HepG2 (cell line): ENCODE measurements around the gene TUBA4A. TPM values are rescaled to one million over a fixed set of nuclear protein-coding genes. Genes with fewer than 3 reads are reported as not detected.

ENCODE experiments used
- ARNT2 ChIP-seq: sonication (generic); formaldehyde crosslinking; IDR thresholded peaks from 2 replicates; pipeline ENCODE4 v1.8.0; 2022; ENCODE audit warnings: mild to moderate bottlenecking, low read depth, missing genetic modification reagents, moderate library complexity
- CBX1 ChIP-seq: IDR thresholded peaks from one replicate; pipeline ENCODE4 v1.6.1; 2016; ENCODE audit warnings: antibody characterized with exemption, low read depth
- CBX5 ChIP-seq: sonication (generic); formaldehyde crosslinking; IDR thresholded peaks from 2 replicates; pipeline ENCODE4 v1.4.0; 2020; ENCODE audit warnings: missing genetic modification reagents, borderline replicate concordance
- CREM ChIP-seq, 2 experiments: sonication (generic) in 1 of 2; formaldehyde crosslinking in 1 of 2; IDR thresholded peaks; 2 replicates each; pipeline versions ENCODE4 v1.4.0 to v1.6.1; 2016 to 2020; ENCODE audit warnings: antibody characterized with exemption in 1 of 2, mild to moderate bottlenecking in 1 of 2, missing genetic modification reagents in 1 of 2
- DRAP1 ChIP-seq: IDR thresholded peaks from 2 replicates; pipeline ENCODE4 v1.6.1; 2016; ENCODE audit warnings: missing genetic modification reagents, missing compliant biosample characterization
- ISL2 ChIP-seq: sonication (generic); formaldehyde crosslinking; IDR thresholded peaks from 2 replicates; pipeline ENCODE4 v1.5.0; 2020; ENCODE audit warnings: missing genetic modification reagents
- JUN ChIP-seq: sonication (generic); formaldehyde crosslinking; IDR thresholded peaks from 2 replicates; pipeline ENCODE4 v1.4.0; 2020; ENCODE audit warnings: mild to moderate bottlenecking, missing genetic modification reagents
- MLX ChIP-seq: IDR thresholded peaks from 2 replicates; pipeline ENCODE4 v1.6.1; 2016
- NFE2 ChIP-seq: sonication (generic); formaldehyde crosslinking; IDR thresholded peaks from 2 replicates; pipeline ENCODE4 v1.4.0; 2020; ENCODE audit warnings: missing genetic modification reagents
- PAWR ChIP-seq: sonication (generic); formaldehyde crosslinking; IDR thresholded peaks from 2 replicates; pipeline ENCODE4 v1.4.0; 2020; ENCODE audit warnings: missing genetic modification reagents, mild to moderate bottlenecking, borderline replicate concordance
- PCBP1 ChIP-seq: fragments of 200-400 bp; formaldehyde crosslinking; IDR thresholded peaks from 2 replicates; pipeline ENCODE4 v1.6.1; 2017; ENCODE audit warnings: mild to moderate bottlenecking, low read depth, low read length, borderline replicate concordance
- SP1 ChIP-seq, 2 experiments: fragments of 450-650 bp in 1 of 2; sonication (generic) in 1 of 2; formaldehyde crosslinking in 1 of 2; IDR thresholded peaks; 2 replicates each; pipeline versions ENCODE4 v1.4.0 to v1.6.1; 2016 to 2020; ENCODE audit warnings: missing genetic modification reagents in 1 of 2
- SP140L ChIP-seq: sonication (generic); formaldehyde crosslinking; IDR thresholded peaks from 2 replicates; pipeline ENCODE4 v1.4.0; 2020; ENCODE audit warnings: missing genetic modification reagents, borderline replicate concordance
- SRSF1 ChIP-seq: fragments of 200-400 bp; formaldehyde crosslinking; optimal IDR thresholded peaks from 2 replicates; pipeline ENCODE3; 2017; ENCODE audit warnings: mild to moderate bottlenecking, low read depth, low read length, moderate library complexity
- ZBTB42 ChIP-seq: sonication (generic); formaldehyde crosslinking; IDR thresholded peaks from 2 replicates; pipeline ENCODE4 v1.5.0; 2020; ENCODE audit warnings: mild to moderate bottlenecking, missing genetic modification reagents
- ZBTB8A ChIP-seq: sonication (generic); formaldehyde crosslinking; IDR thresholded peaks from 2 replicates; pipeline ENCODE4 v1.4.0; 2020; ENCODE audit warnings: mild to moderate bottlenecking, low read depth, missing genetic modification reagents, borderline replicate concordance
- ZNF10 ChIP-seq: sonication (generic); formaldehyde crosslinking; IDR thresholded peaks from 2 replicates; pipeline ENCODE4 v1.4.0; 2020; ENCODE audit warnings: mild to moderate bottlenecking, low read depth, missing genetic modification reagents, borderline replicate concordance
- ZNF263 ChIP-seq: sonication (generic); formaldehyde crosslinking; IDR thresholded peaks from 2 replicates; pipeline ENCODE4 v1.4.0; 2020; ENCODE audit warnings: missing genetic modification reagents
- ZNF354B ChIP-seq: sonication (generic); formaldehyde crosslinking; IDR thresholded peaks from 2 replicates; pipeline ENCODE4 v1.8.0; 2022; ENCODE audit warnings: mild to moderate bottlenecking, missing genetic modification reagents
- ZNF564 ChIP-seq: sonication (generic); formaldehyde crosslinking; IDR thresholded peaks from 2 replicates; pipeline ENCODE4 v1.8.1; 2023; ENCODE audit warnings: mild to moderate bottlenecking, missing genetic modification reagents
- ZNF570 ChIP-seq: sonication (generic); formaldehyde crosslinking; IDR thresholded peaks from 2 replicates; pipeline ENCODE4 v1.4.0; 2020; ENCODE audit warnings: mild to moderate bottlenecking, missing genetic modification reagents, borderline replicate concordance
- ZNF589 ChIP-seq: sonication (generic); formaldehyde crosslinking; conservative IDR thresholded peaks from 2 replicates; pipeline ENCODE4 v1.8.0; 2022; ENCODE audit warnings: mild to moderate bottlenecking, moderate library complexity, missing genetic modification reagents
- ZNF879 ChIP-seq: sonication (generic); formaldehyde crosslinking; IDR thresholded peaks from 2 replicates; pipeline ENCODE4 v1.8.1; 2023; ENCODE audit warnings: missing genetic modification reagents
- polyA plus RNA-seq, 8 experiments: library from polyadenylated mRNA; depleted of rRNA in 3 of 8; stranded (reverse) in 7 of 8; unstranded in 1 of 8; fragments of >200 nt; fragmentation: Illumina TruSeq in 4 of 8; extraction: Trizol in 4 of 8; gene quantifications; 2 replicates each; pipeline versions ENCODE4 v1.2.1 to v1.2.3, GENCODE V29; 2011 to 2016; ENCODE audit warnings: low read depth in 4 of 8, missing spikeins in 1 of 8, mixed read lengths in 1 of 8; ENCODE audit not compliant: insufficient read depth in 1 of 8
- total RNA-seq, 5 experiments: library from RNA; depleted of rRNA; stranded (reverse); fragments of >200 nt; fragmentation: Illumina TruSeq; extraction: Trizol; gene quantifications; 2 replicates each; pipeline ENCODE4 v1.2.3, GENCODE V29; 2016; ENCODE audit warnings: low read depth in 1 of 5
- TF ChIP-seq, protein P1 (sequence below): sonication (generic); formaldehyde crosslinking; IDR thresholded peaks from 2 replicates; pipeline ENCODE4 v1.8.0; 2022; ENCODE audit warnings: missing genetic modification reagents, mild to moderate bottlenecking, inconsistent platforms, borderline replicate concordance
- TF ChIP-seq, protein P2 (sequence below): IDR thresholded peaks from 2 replicates; pipeline ENCODE4 v1.6.1; 2016

The TUBA4A gene
- total and polyA plus RNA-seq, 2 of the 13 experiments (the other 11 are each of a cell fraction or from before 2014, with no cell fraction given): 1.3 to 12.7 TPM

DNA sequence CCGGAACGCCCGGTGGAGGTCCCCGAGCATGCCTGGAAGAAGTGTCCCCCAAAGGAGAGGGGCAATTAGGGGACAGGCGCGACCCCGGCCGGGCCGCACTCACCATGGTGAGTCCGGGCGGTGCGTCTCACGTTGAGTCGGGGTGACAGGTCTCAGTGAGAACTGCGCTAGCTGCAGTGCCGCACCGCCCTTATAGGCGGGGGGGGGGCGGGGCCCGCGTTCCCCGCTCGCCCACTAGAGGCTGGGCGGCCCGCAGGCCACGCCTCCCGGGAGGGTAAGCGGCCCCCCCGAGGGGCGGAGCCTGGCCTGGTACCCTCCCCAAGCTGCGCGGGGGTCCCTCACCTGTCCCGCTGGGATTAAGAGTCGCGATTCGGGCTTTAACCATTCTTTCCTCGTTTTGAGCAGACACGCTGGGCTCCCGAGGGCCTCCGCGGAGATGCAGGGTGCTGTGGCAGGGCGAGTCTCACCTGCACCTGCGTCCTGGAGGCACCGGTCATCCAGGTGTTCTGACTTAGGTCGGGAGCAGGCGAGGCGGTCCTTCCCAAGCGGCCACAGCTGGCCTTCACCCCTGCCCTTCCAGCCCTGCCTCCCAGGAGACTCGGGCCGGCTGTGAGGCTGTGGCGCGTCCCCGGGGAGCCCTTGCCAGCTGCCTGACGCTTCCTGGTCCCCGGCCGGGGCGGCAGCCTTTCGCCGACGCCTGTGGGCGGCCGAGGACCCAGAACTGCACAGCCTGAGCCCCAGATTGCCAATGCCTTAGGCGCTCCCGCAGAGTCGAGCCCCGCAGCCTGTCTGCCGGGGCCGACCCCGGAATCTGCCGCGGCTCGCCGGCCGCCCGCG is at the start of gene TUBA4A (continued):
- TF ChIP-seq, protein P1, sequence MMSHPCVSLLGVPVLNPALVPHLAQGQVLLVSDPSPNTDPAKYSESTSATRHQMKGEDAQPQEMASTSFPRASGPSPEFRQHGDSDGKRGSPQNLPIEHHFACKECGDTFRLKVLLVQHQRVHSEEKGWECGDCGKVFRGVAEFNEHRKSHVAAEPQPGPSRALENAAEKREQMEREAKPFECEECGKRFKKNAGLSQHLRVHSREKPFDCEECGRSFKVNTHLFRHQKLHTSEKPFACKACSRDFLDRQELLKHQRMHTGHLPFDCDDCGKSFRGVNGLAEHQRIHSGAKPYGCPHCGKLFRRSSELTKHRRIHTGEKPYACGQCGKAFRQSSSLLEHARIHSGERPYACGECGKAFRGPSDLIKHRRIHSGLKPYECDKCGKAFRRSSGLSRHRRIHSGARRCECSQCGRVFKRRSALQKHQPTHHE (CRISPR knock-in tag): no peak
- TF ChIP-seq CBX1: no peak
- no peak for TF ChIP-seq SP1 (IDR thresholded peaks at IDR 0.05)
- peak; percentile 89 for TF ChIP-seq SP1 (CRISPR knock-in tag; IDR thresholded peaks at IDR 0.05)
- TF ChIP-seq ISL2 (CRISPR knock-in tag): no peak; the same call in 1 of the 2 replicates
- TF ChIP-seq CBX5 (CRISPR knock-in tag): 0 out of 2 replicates have a peak, but pooled peaks have one; percentile 17
- TF ChIP-seq ZNF354B (CRISPR knock-in tag): no peak
- TF ChIP-seq NFE2 (CRISPR knock-in tag): no peak
- TF ChIP-seq CREM (IDR thresholded peaks at IDR 0.05): no peak
- TF ChIP-seq CREM (CRISPR knock-in tag; IDR thresholded peaks at IDR 0.05): no peak
- peak; percentile 78 for TF ChIP-seq SRSF1
- TF ChIP-seq, protein P2, sequence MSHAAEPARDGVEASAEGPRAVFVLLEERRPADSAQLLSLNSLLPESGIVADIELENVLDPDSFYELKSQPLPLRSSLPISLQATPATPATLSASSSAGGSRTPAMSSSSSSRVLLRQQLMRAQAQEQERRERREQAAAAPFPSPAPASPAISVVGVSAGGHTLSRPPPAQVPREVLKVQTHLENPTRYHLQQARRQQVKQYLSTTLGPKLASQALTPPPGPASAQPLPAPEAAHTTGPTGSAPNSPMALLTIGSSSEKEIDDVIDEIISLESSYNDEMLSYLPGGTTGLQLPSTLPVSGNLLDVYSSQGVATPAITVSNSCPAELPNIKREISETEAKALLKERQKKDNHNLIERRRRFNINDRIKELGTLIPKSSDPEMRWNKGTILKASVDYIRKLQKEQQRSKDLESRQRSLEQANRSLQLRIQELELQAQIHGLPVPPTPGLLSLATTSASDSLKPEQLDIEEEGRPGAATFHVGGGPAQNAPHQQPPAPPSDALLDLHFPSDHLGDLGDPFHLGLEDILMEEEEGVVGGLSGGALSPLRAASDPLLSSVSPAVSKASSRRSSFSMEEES (CRISPR knock-in tag): no peak
- 0 out of 2 replicates have a peak, but pooled peaks have one; percentile 29 for TF ChIP-seq PCBP1
- TF ChIP-seq ZNF263 (CRISPR knock-in tag): no peak
- peak; percentile 35; the same call in 1 of the 2 replicates for TF ChIP-seq ZNF589 (CRISPR knock-in tag)
- no peak for TF ChIP-seq SP140L (CRISPR knock-in tag)
- TF ChIP-seq ARNT2 (CRISPR knock-in tag): no peak
- 0 out of 2 replicates have a peak, but pooled peaks have one; percentile 67 for TF ChIP-seq ZBTB42 (CRISPR knock-in tag)
- no peak for TF ChIP-seq MLX (CRISPR knock-in tag)
- TF ChIP-seq ZBTB8A (CRISPR knock-in tag): no peak
- TF ChIP-seq ZNF10 (CRISPR knock-in tag): no peak
- TF ChIP-seq PAWR (CRISPR knock-in tag): 0 out of 2 replicates have a peak, but pooled peaks have one; percentile 72
- no peak for TF ChIP-seq ZNF879 (CRISPR knock-in tag)
- TF ChIP-seq JUN (CRISPR knock-in tag): no peak
- peak; percentile 97 for TF ChIP-seq DRAP1 (CRISPR knock-in tag)
- TF ChIP-seq ZNF564: no peak
- TF ChIP-seq ZNF570 (CRISPR knock-in tag): no peak
